Spinal cord (tissue), 10 donors: ENCODE results near the gene EEFSEC. TPM values are rescaled to one million over a fixed set of nuclear protein-coding genes. Genes with fewer than 3 reads are reported as not detected.

Source experiments
- DNase-seq, 6 donors: peaks; one replicate each; pipeline versions ENCODE4 v3.0.0 to v3.0.0-alpha.2; 2013 to 2015; ENCODE audit warnings: low spot score in 6 of 6, low read depth in 4 of 6
- H3K27ac ChIP-seq: one replicate; pipeline ENCODE4 v1.5.1; 2013; ENCODE audit warnings: low read depth, low read length, control low read depth
- H3K27me3 ChIP-seq: one replicate; pipeline ENCODE4 v1.6.1; 2013; ENCODE audit warnings: low read length; ENCODE audit not compliant: control insufficient read depth, insufficient read depth
- H3K36me3 ChIP-seq: one replicate; pipeline ENCODE4 v1.6.1; 2013; ENCODE audit warnings: low read length; ENCODE audit not compliant: control insufficient read depth, insufficient read depth
- H3K4me1 ChIP-seq: one replicate; pipeline ENCODE4 v1.6.1; 2013; ENCODE audit warnings: low read length; ENCODE audit not compliant: control insufficient read depth, insufficient read depth
- H3K4me3 ChIP-seq: one replicate; pipeline ENCODE4 v1.5.1; 2013; ENCODE audit warnings: low read depth, low read length, control low read depth
- H3K9me3 ChIP-seq: one replicate; pipeline ENCODE4 v1.6.1; 2013; ENCODE audit warnings: low read length; ENCODE audit not compliant: control insufficient read depth, insufficient read depth
- WGBS: methylation state at CpG from one replicate; pipeline ENCODE4 v1.1.5; 2013; ENCODE audit warnings: missing lambda C conversion rate; ENCODE audit not compliant: insufficient coverage; 5-methylcytosine and 5-hydroxymethylcytosine counted together
- polyA plus RNA-seq, 2 donors: library from polyadenylated mRNA; unstranded; fragments of 120-200 nt; gene quantifications; one replicate each; pipeline ENCODE4 v1.2.1, GENCODE V29; 2013; ENCODE audit not compliant: insufficient read length in 2 of 2
- total RNA-seq, 2 donors: library from RNA; depleted of rRNA in 1 of 2; stranded (reverse); fragments of 120-200 nt in 1 of 2; fragments of >200 nt in 1 of 2; gene quantifications; one replicate each; pipeline versions ENCODE4 v1.2.3 to v1.2.4, GENCODE V29; 2013 to 2014
- donor health status: healthy.

The EEFSEC gene
- total and polyA plus RNA-seq, 4 donors = 6.4 to 29.1 (median 18.3) TPM

GRCh38 chr3:128235207-128235926, 82.1 kb downstream of the EEFSEC start:
- Histone ChIP-seq H3K9me3 (no peaks in the 10 kb centered on the region), H3K36me3 (peaks cover 6% of the 10 kb centered on the region), H3K27me3 (no peaks in the 10 kb centered on the region), H3K4me1 (peaks cover 39% of the 10 kb centered on the region), H3K4me3 (no peak overlapping the region), H3K27ac (no peak overlapping the region)
- 67% methylated on average over 1 of the region's 11 CpGs for WGBS
- DNase-seq = no peak

DNA sequence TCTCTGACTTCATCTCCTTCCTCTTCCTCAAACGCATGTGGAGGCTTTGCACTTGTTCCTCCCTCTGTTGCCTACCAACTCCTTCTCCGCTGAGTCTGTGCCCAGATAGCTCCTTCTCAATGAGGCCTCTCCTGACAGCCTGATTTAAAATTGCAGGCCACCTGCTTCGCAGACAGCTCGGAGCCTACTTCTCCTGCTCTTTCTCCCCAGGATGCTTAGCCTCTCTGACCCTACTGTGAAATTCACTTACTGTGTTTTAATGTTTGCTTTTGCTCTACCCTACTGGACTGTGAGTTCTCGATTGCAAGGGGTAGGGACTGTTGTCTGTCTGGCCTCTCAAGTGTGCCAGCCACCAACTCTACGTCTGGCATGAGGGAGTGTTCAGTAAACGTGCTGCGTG, 83.4 kb downstream of the EEFSEC start:
- Histone ChIP-seq H3K36me3 (peaks cover 6% of the 10 kb centered on the region), H3K9me3 (no peaks in the 10 kb centered on the region), H3K27ac (no peak overlapping the region), H3K4me3 (no peak overlapping the region), H3K4me1 (peaks cover 34% of the 10 kb centered on the region), H3K27me3 (no peaks in the 10 kb centered on the region)
- peak in 2 of 6 donors; percentile 49 to 65 for DNase-seq
- 35% methylated on average over 4 of the region's 8 CpGs for WGBS

GRCh38 chr3:128237348-128238183, 84.3 kb downstream of the EEFSEC start:
- Histone ChIP-seq H3K4me1 (peaks cover 34% of the 10 kb centered on the region), H3K27ac (no peak overlapping the region), H3K4me3 (no peak overlapping the region), H3K9me3 (no peaks in the 10 kb centered on the region), H3K27me3 (no peaks in the 10 kb centered on the region), H3K36me3 (peaks cover 6% of the 10 kb centered on the region)
- DNase-seq = peak in 1 of 6 donors; percentile 27
- 57% methylated on average over 3 of the region's 3 CpGs for WGBS

- Histone ChIP-seq H3K4me1 (peaks cover 30% of the 10 kb centered on the region), H3K9me3 (no peaks in the 10 kb centered on the region), H3K4me3 (no peak overlapping the region), H3K36me3 (peaks cover 6% of the 10 kb centered on the region), H3K27ac (no peak overlapping the region), H3K27me3 (no peaks in the 10 kb centered on the region)
- DNase-seq = no peak
Observed at GRCh38 chr3:128238184-128238489, 84.9 kb downstream of the EEFSEC start.

DNA sequence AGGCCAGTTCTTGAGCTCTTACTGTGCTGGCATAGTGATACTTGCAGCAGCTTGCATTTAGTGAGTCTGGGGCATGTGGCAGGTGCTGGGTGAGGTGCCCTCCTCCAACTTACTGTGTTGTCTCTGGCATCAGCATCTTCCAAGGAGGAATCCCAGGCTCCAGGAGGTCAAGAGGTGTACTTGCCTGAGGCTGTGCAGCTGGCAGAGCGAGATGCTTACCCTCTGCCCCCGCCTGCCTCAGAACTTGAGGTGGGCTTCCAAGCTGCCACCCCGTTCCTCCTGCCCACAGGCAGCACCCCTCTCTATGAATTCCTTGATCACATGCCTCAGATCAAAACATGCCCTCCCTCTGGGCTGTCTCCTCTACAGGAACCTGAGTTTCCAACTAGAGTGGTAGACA, 86.0 kb downstream of the EEFSEC start:
- H3K36me3 ChIP-seq = peaks cover 6% of the 10 kb centered on the region
- no peak for DNase-seq
- H3K4me3 ChIP-seq = no peak overlapping the region
- 97% methylated on average over 3 of the region's 3 CpGs for WGBS
- H3K4me1 ChIP-seq = peaks cover 33% of the 10 kb centered on the region
- H3K9me3 ChIP-seq = no peaks in the 10 kb centered on the region
- H3K27ac ChIP-seq = no peak overlapping the region
- H3K27me3 ChIP-seq = no peaks in the 10 kb centered on the region

- peaks cover 6% of the 10 kb centered on the region for H3K36me3 ChIP-seq
- no peak overlapping the region for H3K27ac ChIP-seq
- DNase-seq = no peak
- WGBS = 78% methylated on average over 1 of the region's 1 CpG
- H3K4me1 ChIP-seq = peaks cover 33% of the 10 kb centered on the region
- no peak overlapping the region for H3K4me3 ChIP-seq
- no peaks in the 10 kb centered on the region for H3K27me3 ChIP-seq
- H3K9me3 ChIP-seq = no peaks in the 10 kb centered on the region
Observed at GRCh38 chr3:128240232-128240631, 87.0 kb downstream of the EEFSEC start.

DNA sequence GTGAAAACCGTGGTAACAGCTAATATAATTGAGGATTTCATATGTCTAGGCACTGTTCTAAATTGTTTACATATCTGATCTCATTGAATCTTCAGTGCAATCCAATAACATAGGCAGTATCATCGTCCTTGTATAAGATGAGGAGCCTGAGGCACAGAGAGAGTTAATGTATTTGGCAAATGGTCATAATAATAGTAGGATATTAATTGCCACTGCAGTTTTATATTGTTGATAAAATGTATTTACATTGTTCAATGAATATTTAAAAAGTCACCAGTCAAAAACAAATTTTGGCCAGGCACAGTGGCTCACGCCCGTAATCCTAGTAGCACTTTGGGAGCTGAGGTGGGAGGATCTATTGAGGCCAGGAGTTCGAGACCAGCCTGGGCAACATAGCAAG, 88.5 kb downstream of the EEFSEC start:
- Histone ChIP-seq H3K4me1 (peaks cover 26% of the 10 kb centered on the region), H3K4me3 (no peak overlapping the region), H3K27me3 (no peaks in the 10 kb centered on the region), H3K36me3 (peaks cover 6% of the 10 kb centered on the region), H3K27ac (no peak overlapping the region), H3K9me3 (no peaks in the 10 kb centered on the region)
- DNase-seq = no peak
- WGBS = 100% methylated on average over 2 of the region's 5 CpGs

DNA sequence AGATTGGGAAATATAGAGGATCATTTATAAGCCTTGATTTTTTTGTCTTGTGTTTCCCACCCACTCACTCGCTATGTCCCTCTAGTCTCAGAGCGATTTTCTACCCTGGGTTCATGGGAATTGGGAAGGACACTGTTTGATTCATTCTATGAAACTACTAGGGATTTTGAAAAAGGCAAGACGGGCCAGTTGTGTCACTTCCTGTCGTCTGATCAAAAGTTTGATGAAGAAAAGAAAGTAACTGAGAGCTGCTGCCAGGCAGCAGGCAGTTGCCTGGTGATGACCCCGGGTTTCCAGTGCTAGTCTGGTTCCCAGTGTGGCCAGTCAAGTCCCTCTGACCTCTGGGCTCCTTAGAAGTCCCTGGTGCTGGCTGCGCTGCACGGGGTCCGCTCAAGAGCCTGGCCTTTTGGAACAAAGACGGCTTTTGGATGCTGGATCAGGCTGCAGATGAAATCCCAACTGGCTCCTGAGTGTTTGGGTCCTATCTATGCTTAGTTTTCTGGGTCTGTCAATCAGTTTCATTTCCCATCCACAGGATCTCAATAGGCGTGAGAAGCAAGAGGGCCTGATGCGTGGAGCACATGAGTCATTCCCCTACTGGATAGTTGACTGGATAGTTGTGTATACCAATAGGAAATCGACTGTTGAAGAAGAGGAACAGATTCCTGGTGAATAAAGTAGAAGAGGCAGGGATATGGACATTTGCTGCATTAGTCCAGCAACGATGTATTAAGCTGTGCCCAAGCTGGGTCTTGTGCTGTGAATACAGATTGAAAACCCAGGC, 89.7 kb downstream of the EEFSEC start:
- WGBS = 86% methylated on average over 11 of the region's 13 CpGs
- no peak for DNase-seq
- no peaks in the 10 kb centered on the region for H3K9me3 ChIP-seq
- peaks cover 6% of the 10 kb centered on the region for H3K36me3 ChIP-seq
- peaks cover 24% of the 10 kb centered on the region for H3K4me1 ChIP-seq
- H3K27me3 ChIP-seq = no peaks in the 10 kb centered on the region
- no peak overlapping the region for H3K4me3 ChIP-seq
- peak overlapping the region; percentile 86 for H3K27ac ChIP-seq

DNA sequence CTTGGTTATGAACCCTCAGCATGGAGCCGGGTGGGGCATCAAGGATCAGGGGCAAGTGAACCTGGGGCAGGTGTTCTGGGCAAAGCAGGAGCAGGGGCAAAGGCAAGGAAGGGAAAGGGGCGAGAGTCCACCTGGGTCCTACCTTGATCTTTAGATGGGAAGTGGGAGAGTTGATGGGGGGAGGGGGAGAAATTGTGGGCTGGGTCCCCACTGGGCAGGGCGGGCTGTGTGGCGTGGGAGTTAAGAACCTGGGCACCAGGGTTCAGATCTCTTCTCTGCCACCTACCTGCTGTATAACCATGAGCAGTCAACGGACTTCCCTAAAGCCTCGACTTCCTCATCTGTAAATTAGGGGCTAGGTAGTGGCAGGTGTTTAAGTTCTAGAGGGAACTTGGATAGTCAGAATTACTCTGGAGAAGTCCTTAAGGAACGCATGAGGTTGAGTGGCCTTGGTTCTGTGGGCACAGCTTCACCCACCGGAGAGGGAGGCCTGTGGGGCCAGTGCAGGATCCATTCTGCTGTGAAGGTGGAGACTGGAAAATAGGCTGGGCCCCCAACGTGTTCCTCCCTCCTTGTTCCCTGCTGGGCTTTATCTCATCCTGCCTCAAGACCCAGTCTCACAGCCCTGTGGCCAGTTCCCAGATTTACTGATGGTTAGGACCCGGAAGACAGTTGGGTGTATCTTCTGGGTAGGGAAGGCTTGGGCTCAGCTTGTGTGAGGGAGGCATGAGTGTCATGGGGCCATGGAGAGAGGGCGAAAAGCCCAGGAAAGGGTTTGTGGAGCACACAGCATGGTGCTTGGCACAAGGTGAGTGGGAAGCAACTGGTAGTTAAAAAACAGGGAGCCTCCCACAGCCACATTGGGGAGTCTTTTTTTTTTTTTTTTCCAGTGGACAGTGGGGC, 90.6 kb downstream of the EEFSEC start:
- peaks cover 6% of the 10 kb centered on the region for H3K36me3 ChIP-seq
- H3K27me3 ChIP-seq = no peaks in the 10 kb centered on the region
- H3K27ac ChIP-seq = peak overlapping the region; percentile 86
- H3K4me3 ChIP-seq = no peak overlapping the region
- H3K9me3 ChIP-seq = no peaks in the 10 kb centered on the region
- no peak for DNase-seq
- WGBS = 78% methylated on average over 6 of the region's 11 CpGs
- H3K4me1 ChIP-seq = peaks cover 18% of the 10 kb centered on the region
